OCI-M1 (cell line): ENCODE results near the gene PSTK.

Experiments used
- DNase-seq: peaks from one replicate; lab custom pipeline; 2025; lab: John Stamatoyannopoulos, UW

The PSTK gene, protein sequence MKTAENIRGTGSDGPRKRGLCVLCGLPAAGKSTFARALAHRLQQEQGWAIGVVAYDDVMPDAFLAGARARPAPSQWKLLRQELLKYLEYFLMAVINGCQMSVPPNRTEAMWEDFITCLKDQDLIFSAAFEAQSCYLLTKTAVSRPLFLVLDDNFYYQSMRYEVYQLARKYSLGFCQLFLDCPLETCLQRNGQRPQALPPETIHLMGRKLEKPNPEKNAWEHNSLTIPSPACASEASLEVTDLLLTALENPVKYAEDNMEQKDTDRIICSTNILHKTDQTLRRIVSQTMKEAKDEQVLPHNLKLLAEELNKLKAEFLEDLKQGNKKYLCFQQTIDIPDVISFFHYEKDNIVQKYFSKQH

DNA sequence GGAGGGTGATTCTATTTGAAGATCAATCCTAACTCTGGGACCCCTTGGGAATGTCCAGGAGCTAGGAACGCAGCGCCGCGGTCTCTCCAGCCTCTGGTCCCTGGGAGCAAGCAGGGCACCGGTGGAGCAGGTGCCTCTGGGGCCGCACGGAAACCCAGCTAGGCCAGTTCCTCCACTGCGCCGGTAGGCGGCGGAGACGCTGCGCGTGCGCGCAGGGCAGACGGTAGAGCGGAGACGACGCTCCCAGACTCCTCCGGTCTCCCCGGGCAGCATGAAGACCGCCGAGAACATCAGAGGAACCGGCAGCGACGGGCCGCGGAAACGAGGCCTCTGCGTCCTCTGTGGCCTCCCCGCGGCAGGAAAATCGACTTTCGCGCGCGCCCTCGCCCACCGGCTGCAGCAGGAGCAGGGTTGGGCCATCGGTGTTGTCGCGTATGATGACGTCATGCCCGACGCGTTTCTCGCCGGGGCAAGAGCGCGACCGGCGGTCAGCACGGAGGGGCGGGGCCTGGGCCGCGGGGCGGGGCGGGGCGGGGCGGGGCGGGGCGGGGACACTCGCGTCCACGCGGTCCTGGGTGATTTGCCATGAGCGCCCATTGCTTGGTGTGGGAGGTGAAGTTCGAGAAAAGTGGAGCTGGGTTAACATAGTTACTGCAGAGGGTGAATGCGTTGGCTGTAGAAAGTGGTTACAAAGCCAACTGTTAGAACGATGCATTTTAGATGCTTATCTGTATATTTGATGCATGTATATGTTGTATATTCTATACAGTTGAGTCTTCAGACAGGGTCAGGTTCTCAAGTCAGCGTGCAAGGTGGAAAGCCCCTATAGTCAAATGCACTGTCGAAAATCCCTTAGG, at the start of gene PSTK:
Gene PSTK (plus strand): TSS at position 193 of the 857 bp plus-strand sequence. CDS start 79 bp downstream, at position 272.
- peak; percentile 96 for DNase-seq

DNA sequence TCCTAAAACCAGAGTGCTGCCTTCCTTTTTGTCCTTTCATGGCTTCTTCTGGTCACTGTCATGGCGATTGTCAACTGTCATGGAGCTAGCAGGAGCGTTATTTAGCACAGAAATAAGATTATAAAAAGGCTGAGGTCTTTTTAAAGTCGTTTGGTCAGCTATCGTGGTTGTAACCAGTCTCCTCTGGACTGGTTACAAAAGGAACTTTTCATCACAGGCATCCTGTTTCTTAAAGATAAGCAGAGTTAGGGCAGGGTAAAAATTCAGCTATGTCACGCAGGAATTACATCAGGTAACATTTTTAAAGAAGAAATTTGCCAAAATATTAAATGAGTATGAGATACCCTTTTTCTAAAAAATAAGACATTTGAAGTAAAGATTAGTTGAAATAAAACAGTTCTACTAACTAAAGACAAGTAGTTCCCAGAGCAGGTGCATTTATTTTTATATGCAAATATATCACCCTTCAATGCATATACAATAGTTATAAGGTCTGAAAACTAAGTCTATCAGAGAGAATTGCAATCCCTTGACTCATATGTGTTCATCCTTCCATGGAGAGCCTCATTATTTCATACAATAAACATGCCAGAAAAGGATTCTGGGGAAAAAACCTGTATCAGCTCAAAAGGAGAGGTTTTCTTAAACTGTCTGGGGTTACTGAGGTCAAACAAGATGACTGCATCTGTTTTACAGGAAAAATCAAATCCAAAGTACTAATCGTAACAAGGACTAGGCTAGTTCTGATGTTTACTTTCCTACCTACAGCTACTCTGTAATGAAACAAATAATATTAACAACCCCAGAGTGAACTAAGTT, 48.9 kb upstream of the PSTK start:
- peak; percentile 97 for DNase-seq

DNA sequence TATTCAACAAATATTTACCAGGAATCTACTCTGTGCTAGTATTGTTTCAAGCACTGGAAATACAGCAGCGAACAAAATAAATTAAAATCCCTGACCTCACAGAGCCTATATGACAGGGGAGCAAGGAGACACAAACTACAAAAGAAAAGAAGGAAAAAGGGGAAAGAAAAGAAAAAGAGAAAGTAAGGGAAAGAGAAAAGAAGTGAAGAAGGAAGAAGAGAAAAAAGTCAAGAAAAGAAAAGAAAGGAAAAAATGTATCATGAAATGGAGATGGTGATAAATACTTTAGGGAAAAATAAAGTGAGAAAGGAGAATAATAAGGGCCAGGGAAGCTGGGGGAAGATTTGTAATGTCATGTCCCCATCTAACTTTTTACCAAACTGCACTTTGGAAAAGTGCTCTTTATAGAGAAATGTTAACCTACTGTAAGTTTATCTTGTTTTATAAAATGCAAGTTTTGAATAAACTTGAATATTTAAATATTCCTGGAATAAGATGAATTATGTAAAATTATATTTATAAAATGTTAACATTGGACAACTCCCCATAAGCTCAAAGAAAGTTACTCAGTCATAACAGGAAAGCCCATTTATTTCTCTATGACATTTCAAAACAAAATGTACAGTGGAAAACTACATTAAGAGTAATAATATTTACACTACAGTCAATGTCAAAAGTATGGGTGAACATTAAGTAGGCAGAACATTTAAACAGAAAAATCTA, 40.9 kb upstream of the PSTK start:
- DNase-seq: no peak

DNA sequence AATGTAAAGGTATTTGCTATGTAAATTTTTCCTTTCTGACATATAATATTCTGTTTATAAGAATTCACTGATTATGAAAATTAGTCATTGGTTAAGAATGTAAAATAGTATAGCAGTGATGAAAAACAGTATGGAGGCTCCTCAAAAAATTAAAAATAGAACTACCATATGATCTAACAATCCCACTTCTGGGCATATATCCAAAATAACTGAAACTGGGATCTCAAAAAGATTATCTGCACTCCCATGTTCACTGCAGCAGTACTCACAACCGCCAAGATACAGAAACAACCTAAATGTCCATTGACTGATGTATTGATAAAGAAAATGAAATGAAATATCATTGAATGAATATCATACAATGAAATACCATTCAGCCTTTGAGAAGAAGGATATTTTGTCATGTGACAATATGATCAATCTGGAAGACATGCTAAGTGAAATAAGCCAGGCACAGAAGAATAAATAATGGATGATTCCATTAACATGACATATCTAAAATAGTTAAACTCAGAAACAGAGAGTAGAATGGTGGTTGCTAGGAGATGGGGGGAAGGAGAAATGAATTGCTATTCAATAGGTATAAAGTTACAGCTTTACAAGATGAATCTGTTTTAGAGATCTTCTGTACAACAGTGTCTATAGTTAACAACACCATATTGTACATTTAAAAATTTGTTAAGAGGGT, 40.2 kb upstream of the PSTK start:
- peak; percentile 62 for DNase-seq

DNA sequence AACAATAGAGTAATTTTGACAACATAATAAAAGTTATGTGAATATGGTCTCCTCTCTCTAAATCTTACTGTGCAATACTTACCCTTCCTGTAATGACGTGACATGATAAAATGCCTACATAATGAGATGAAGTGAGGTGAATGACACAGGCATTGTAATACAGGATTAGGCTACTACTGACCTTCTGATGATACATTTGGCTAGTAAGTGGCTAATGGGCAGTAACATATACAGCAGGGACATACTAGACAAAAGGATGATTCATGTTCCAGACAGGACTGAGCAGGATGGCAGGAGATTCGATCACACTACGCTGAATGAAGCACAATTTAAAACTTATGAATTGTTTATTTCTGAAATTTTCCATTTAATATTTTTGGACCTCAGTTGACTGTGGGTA, 30.9 kb upstream of the PSTK start:
- DNase-seq: no peak

DNA sequence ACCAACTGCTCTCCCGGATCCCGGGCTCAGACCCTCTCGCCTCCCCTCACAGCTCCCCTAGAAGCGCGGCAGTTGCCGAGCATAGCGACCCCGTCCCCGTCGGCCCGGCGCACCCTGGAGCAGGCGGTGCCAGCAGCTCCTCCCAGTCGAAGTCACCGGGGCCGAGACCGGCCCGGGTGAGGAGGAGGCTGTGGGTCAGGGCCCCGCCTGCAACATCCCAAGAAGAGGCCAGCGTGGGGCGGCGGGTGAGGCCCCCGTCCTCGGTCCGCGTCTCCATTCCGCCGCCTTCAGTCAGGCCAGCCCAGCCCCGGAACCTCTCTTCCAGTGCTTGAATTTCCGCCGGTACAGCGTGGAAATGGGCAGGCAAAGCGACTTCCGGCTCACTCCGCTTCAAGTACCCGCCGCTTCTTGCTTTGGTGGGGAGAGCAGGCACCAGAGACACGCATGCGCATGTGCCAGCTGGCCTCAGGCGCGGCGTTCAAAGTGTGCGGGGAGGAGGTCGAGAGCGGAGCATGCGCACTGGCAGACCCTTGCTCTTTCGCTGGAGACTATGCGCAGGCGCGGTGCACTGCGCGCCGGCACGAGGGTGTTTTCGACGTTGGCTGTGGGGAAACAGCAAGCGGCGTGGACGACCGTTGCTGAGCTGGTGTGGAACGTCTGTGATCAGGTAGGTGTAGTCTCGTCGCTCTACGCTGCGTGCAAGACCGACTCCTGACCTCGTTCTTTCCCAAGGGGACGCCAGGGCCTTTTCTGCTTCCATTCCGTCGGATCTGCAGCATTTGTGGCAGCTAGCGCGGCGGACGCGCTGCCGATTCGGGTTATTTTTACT, 26.1 kb upstream of the PSTK start, which contains the start of gene C10orf88:
Gene C10orf88 (minus strand): TSS at position 326 of the 829 bp plus-strand sequence. CDS start 49 bp downstream, at position 277.
- peak; percentile 99 for DNase-seq

DNA sequence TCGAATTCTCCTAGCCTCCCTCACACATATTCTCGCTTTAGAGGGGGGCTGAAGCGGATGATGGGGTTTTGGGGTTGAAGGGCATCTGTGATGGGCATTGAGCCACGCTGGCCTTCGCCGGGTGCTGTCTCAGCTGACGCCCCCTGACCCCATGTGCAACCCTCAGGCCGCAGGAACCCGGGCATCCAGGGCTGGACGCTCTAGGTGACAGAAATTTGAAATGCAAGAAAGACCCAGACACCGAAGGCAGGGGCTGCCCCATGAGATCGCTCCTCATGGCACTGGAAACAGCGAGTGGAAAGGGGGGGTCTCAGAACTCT, 25.5 kb upstream of the PSTK start:
- DNase-seq: no peak

DNA sequence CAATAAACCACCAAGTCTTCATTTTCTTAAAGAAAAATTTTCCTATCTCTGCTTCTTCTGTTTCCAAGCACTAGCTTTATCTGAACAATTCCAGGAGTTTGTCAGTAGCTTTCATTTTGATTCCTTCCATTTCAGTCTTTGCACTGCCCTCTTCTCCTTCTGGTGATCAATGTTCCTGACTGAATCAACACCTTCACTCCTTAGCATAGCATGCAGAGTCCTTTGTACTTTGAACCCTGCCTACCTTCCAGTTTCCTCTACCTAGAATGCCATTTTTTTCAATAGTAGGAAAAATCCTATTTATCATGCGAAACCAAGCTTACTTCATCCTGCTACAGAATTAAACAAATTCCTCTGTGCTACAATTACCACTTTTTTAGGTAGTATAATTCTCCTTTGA, 24.3 kb upstream of the PSTK start:
- DNase-seq: no peak

DNA sequence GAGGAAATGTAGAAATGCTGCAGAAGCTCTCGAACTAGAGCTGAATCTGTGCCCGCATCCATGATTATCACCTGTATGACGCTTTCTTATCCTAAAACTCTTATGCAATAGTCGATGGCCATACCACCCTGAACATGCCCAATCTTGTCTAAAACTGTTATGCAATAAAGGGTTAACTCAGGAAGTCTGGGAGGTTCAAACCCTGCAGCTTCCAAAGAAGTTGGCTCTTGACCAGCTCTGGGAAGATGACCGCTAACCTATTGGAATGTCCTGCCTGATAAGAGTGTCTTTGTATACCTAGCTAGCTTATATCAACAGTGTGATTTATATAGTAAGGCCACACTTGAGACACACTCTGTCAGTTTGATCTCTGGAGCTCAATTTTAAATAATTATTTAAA, 22.7 kb upstream of the PSTK start:
- no peak for DNase-seq

DNA sequence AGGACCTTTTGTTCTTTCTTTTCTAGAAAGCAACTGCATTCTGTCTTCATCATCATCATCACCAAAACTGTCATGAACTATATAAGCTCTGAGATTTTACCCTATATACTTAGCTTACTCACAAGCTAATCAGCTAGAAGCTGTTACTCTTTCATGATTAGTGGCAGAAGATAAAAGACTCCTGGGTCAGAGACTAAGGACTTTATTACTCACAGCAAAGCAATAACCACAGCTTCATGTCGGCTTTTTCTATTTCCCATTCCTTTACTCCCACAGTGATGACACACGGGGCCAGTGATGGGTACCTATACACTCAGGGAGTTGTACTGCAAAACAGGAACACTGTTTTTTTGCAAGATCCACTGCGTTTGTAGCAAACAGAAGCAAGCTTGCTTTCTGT, 17.8 kb upstream of the PSTK start:
- DNase-seq: no peak

DNA sequence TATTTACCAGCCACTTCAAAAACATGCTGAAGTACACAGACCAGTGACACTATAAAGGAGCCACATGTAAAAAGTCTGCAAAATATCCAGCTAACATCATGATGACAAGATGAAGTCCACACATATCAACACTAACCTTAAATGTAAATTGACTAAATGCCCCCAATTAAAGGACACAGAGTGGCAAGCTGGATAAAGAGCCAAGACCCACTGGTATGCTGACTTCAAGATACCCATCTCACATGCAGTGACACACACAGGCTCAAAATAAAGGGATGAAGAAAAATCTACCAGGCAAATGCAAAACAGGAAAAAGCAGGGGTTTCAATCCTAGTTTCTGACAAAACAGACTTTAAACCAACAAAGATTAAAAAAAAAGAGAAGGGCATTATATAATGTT, 13.3 kb upstream of the PSTK start:
- DNase-seq: no peak

DNA sequence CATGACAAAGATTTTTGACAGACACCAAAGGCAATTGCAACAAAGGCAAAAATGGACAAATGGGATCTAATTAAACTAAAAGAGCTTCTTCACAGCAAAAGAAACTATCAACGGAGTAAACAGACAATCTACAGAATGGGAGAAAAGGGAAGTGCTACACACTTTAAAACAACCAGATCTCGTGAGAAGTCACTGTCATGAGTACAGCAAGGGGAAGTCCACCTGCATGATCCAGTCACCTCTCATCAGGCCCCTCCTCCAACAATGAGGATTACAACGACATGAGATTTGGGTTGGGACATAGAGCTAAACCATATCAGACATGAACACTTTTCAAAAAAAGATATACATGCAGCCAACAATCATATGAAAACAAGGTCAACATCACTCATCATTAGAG, 11.5 kb upstream of the PSTK start:
- DNase-seq: no peak

DNA sequence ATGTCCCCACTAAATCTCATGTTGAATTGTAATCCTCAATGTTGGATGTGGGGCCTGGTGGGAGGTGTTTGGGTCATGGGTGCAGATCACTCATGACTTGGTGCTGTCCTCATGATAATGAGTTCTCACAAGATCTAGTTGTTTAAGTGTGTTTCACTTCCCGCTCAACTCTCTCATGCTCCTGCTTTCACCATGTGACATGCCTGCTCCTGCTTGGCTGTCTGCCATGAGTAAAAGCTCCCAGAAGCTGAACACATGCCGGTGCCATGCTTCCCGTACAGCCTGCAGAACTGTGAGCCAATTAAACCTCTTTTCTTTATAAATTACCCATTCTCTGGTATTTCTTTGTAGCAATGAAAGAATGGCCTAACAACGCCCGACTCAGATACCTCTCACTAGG, 6.2 kb upstream of the PSTK start:
- DNase-seq: no peak

DNA sequence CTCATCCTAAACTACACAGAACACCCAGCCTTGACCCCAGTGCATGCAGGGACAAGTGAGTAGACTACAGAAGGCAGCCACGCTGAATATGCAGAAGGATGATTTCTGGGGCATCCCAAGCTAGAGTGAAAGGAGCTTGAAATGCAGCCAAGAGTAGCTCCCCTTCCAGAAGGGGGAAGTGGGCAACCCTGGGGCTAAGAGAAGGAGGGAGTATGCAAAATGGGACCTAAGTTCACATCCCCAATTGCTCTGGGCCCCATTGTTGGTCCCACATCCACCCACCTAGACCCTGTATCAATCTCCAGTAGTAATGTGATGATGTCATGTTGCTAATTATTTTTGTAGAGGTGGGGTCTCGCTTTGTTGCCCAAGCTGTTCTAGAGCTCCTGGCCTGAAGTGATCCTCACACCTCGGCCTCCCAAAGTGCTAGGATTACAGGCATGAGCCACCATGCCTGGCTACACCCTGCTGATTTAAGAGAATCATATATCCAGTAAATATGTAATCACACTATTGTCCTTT, 5.6 kb upstream of the PSTK start:
- DNase-seq: no peak

DNA sequence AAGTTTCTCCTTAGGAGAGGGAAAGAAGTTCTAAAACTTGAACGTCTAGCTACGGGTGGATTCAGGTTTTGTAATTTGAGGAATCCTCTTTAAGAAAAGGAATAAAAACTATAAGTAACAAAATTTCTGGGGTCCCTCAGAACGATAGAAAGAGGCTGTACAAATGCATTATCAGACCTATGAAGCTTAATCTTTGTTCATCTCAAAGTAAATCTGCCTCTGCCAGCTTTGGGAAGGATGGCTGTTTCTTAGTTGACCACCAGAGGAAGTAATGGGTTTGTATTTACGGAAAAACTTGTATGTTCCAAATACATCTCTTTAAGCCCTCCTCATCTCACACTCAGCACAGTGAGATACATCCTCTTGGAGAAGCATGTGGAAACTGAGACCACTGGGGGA, 864 bp downstream of the PSTK start:
- peak; percentile 77 for DNase-seq

DNA sequence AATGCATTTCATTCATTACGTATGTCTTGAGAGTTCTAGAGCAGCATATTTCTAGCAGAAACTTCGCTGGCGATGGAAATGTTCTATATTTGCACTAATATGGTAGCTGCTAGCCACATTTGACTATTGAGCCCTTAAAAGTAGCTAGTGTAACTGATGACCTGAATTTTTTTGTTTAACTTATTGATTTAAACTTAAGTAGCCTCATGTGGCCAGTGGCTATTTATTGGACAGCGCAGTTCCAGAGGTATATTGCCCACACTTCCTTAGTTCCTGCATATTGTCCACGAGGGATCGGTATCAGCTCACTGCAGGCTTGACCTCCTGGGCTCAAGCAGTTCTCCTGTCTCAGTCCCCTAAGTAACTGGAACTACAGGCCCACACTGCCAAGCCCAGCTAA, 3.7 kb downstream of the PSTK start:
- DNase-seq: no peak

DNA sequence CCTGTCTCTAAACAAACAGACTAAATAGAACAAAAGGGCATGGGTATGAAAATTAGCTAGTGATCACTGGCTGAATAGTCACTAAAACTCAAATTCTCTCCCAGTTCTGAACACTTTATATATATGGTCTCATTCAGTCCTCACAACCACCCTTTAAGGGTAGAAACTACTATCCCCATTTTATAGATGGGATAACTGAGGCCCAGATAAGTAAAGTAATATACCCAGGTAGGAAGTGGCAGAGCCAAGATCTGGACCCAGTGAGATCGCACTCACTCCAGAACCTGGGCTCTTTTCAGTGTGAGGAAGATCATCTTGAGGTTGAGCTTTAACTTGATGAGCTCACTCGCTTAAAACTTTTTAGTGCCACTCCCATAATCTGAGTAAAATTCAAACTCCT, 4.5 kb downstream of the PSTK start:
- DNase-seq: no peak

DNA sequence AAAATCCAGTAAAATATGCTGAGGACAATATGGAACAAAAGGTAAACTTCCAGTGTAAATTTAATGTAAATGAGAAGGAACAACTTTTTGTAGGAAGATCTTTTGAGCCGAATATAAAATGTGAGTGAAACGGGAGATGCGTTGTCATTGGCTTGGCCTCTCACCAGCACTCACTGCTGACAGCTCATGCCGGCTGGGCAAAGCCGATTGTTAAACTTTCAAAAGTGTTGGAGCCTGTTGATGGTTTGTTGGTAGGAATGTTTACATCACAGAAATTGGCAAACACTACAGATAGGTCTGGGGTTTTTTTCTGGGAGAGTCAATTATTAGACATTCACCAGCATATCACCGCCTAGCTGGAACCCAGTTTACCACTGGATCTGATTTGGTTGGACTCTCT, 6.1 kb downstream of the PSTK start:
- DNase-seq: no peak

DNA sequence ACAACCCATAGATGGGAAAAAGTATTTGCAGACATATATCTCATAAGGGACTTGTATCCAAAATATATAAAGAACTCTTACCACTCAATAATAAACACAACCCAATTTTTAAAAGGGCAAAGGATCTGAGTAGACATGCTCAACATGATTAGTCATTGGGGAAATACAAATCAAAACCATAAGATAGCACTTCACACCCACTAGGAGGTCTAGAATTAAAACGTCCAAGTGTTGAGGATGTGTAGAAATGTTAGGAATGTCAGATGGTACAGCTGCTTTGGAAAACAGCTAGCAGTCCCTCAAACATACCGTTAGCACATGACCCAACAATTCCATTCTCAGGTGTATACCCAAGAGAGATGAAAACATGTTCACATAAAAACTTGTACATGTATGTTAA, 8.3 kb downstream of the PSTK start:
- no peak for DNase-seq

DNA sequence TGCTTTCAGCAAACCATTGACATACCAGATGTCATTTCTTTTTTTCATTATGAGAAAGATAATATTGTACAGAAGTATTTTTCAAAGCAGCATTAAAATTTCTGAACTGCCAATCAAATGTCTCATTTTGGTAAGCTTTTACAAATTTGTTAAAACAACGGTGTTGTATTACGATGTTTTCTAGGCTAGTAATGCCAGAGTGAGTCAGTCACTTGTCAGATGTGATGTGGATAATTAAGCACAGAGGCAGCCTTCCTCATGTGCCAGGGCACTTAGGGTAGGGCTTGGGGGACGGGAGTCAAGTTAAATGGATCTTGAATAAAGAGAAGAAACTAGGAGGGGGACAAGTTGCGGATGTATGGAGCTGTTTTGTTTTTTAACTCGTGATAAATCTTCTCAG, 10.1 kb downstream of the PSTK start:
- DNase-seq: no peak
